Stomach (tissue), 4 donors: ENCODE data around the gene IQSEC1.
A peak's percentile ranks its signal among the peaks of the same experiment; 100 is the strongest.

Experiments
- EP300 ChIP-seq: sonication (generic); formaldehyde crosslinking; IDR thresholded peaks from one replicate; pipeline ENCODE4 v1.6.1; 2017; ENCODE audit warnings: antibody characterized with exemption
- POLR2A ChIP-seq, 4 donors: fragments of 450-650 bp; IDR thresholded peaks; one replicate each; pipeline ENCODE4 v1.6.1; 2016; ENCODE audit warnings: antibody characterized with exemption in 4 of 4, control low read depth in 2 of 4, mild to moderate bottlenecking in 1 of 4, moderate library complexity in 1 of 4
- TF ChIP-seq, protein P1 (sequence below), 7 experiments: fragments of 450-650 bp in 4 of 7; fragments of 200-600 bp in 3 of 7; sonication (generic) in 3 of 7; IDR thresholded peaks; one replicate each; pipeline ENCODE4 v1.5.1; 2016 to 2019; ENCODE audit warnings: antibody characterized with exemption in 7 of 7, control low read depth in 2 of 7, mild to moderate bottlenecking in 1 of 7

DNA sequence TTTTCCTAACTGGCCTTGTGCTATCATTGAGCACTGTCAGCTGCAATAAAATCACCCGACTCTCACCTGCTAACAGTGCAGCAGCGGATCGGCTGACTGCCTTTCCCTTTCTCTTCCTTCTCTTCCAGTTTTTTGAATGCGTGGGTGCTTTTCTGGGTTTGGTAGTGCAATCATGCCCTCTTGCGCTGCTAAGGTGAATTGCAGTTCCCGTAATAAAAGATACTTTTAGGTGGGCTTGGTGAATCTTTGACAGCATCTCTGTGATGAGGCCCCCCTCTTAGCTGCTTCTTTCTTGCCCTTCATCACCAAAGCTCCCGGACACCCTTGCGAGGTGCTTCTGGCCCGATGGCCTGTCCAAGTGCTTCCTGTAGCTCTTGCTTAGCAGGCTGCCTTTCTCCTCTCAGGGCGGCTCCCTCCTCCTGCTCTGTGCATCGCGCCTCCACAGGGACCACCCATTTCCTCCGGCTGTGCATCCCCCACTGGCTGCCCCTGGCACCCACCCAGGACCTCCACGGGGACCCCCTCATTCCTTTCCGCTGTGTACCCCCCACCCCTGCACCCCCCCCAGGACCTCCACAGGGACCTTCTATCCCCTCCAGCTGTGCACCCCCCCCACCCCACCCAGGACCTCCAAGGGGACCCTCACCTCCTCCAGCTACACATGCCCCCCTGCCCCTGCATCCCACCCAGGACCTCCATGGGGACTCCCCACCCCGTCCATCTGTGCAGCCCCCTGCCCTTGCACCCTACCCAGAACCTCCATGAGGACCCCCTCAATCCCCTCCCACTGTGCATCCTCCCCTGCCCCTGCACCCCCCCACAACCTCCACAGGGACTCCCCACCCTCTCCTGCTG is 181.0 kb downstream of the IQSEC1 start:
- TF ChIP-seq, protein P1, sequence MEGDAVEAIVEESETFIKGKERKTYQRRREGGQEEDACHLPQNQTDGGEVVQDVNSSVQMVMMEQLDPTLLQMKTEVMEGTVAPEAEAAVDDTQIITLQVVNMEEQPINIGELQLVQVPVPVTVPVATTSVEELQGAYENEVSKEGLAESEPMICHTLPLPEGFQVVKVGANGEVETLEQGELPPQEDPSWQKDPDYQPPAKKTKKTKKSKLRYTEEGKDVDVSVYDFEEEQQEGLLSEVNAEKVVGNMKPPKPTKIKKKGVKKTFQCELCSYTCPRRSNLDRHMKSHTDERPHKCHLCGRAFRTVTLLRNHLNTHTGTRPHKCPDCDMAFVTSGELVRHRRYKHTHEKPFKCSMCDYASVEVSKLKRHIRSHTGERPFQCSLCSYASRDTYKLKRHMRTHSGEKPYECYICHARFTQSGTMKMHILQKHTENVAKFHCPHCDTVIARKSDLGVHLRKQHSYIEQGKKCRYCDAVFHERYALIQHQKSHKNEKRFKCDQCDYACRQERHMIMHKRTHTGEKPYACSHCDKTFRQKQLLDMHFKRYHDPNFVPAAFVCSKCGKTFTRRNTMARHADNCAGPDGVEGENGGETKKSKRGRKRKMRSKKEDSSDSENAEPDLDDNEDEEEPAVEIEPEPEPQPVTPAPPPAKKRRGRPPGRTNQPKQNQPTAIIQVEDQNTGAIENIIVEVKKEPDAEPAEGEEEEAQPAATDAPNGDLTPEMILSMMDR (IDR thresholded peaks at IDR 0.05) = peak in 5 of 7 experiments; percentile 82 to 90 (median 88)
- TF ChIP-seq POLR2A (IDR thresholded peaks at IDR 0.05) (no peak), EP300 (no peak)
